ENCODE measurements around the gene RXFP4.
"Not testable (repeated sequence)": the region's sequence is repeated elsewhere in the genome, so short reads cannot be mapped to it uniquely, and the experiment has no call there.

RXFP4 gene

DNA sequence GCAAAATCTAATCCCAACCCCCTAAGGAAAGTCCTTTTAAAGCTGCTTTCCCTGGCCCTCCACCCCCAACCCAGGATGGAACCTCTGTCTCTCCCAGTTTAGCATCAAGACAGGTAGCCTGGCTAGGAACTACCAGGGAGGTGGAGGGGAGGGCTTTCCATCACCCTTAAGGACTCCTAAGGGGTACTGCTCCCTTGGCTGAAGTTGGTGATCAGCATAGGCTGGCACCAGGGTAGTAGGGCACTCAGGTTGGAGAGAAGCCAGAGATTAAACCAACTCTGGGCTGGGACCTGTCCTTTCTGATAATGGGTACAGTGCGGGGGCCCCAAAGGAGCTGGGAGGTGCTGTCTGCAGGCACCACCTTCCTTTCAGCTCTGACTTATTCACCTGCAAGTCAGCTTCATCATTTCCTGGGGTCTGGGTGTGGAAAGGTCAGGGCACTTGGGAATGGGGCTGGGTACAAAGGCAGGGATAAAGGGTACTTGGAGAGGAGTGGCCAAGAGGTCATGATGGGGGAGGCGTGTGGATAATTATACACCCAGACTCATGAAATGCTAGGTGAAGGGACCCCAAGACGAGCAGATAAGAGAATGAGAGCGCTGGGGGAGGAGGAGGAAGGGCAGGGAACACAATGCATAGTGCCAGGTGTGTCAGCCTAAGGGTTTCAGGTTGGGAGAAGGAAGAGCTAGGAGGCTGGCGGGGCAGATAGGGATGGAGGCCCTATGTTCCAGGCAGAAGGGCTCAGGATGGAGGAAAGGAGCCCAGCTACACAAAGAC, 35.7 kb downstream of the RXFP4 start:
- no peak for FAIRE-seq
- DNase-seq (ENCODE audit: insufficient read length, low spot score), result no peak

- FAIRE-seq (no peak), DNase-seq (ENCODE audit: insufficient read length, low spot score) (no peak)
Measured at GRCh38 chr1:155977690-155978324, 36.4 kb downstream of the RXFP4 start.

DNA sequence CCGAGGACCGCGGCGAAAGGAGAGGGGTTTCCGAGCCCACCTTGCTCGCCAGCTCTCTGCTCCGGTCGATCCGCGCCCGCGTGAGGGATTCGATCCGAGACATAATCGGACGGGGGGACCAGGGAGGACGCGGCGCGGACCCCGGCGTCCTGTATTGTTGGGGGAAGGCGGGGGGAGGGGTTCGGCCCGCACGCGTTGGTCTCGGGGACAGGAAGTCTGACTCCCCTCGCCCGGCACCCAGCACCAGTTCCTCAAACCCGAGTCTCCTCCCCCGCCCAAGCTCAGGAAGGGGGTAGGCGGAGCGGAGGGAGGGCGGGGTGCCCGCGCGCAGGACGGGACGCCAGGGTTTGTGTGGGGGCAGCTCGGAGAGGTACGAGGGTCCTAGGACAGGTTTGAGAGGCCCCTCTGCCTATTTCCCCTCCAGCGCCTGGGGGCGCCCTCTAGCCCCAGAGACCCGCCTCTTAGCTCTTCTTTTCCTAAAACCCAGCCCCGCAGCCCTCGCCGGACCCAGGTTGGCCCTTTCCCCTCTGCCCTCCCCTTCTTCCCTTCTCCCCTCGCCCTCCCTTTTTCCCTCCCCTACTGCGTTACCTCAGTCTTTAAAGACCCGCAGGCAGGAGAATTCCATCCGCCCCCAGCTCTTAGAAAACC, 37.0 kb downstream of the RXFP4 start, which contains the start of gene ARHGEF2:
ARHGEF2 (minus strand) TSS at position 223 of the 648 bp plus-strand sequence; CDS start at position 103, 120 bp downstream.
- FAIRE-seq, result peak; percentile 47
- peak; percentile 79 for DNase-seq (ENCODE audit: insufficient read length, low spot score)

DNA sequence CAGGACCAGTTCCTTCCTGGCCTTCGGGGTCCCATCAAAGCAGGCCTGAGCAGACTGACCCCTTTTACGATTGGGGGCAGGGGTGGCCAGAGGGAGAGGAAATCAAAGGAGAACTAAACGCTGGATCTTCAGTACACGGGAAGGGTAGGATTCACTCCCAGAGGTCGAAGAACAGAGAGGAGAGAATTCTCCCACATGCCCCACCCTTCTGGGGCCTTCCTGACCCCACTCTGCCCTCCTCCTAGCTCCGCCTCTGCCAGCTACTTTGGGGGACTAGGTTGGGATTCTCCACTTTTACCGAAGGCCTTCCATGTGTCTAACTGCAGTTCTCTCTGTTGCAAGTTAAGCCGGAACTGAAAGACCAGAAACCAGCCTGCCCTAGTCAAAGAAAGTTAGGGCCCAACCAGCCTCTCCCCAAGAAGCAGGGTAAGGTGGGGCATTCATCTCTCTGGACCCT, 37.6 kb downstream of the RXFP4 start:
- DNase-seq (ENCODE audit: insufficient read length, low spot score) (no peak), FAIRE-seq (no peak)

- FAIRE-seq, result peak; percentile 77
Measured at GRCh38 chr1:155979597-155980343, 38.3 kb downstream of the RXFP4 start.

DNA sequence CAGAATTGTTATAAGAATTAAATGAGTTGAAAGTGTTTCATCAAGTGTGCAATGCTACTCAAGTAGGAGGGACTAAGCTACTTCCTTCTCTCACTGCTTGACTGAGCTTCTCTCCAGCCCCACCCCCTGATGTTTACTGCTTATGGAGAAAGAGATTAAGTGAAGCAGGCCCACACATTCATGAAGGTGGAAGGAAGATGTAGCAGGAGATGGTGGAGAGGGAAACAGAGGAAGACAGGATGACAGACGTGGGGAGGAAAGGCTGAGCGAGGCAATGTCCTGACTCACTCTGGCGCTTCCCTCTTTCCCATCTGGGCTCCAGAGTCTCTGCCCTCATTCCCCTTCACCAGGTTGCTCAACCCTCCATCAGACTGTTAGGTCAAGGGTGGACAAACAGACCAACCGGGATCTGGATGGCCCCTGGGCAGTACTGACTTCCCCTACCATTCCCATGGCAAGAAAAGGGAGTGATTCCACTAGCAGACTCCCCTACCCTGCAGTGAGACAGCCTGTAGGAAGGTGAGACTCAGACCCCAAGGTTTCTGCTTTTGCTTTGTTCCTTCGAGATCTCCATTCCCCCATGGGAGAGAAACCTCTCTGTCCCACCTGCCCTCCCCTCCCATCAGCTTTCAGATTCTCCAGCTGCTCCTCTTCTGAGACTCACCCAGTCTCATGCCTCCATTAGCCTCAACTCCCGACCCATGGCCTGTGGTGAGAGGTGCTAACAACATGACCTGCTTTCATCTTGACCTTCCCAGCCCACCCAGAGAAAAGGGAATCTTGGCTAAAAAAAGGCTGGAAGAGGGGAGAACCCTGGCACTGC, 40.0 kb downstream of the RXFP4 start:
- DNase-seq (ENCODE audit: insufficient read length, low spot score), result no peak
- peak; percentile 92 for FAIRE-seq

More at GRCh38 chr1:155979597-155980343, 38.3 kb downstream of the RXFP4 start:
- no peak for DNase-seq (ENCODE audit: insufficient read length, low spot score)

- no peak for DNase-seq (ENCODE audit: insufficient read length, low spot score)
- no peak for FAIRE-seq
Measured at GRCh38 chr1:155982106-155982505, 40.7 kb downstream of the RXFP4 start.

- DNase-seq (ENCODE audit: insufficient read length, low spot score), result no peak
- no peak for FAIRE-seq
Measured at GRCh38 chr1:155983191-155984024, 42.0 kb downstream of the RXFP4 start.

- DNase-seq (ENCODE audit: insufficient read length, low spot score) (no peak), FAIRE-seq (no peak)
Measured at GRCh38 chr1:155984341-155984740, 42.9 kb downstream of the RXFP4 start.

DNA sequence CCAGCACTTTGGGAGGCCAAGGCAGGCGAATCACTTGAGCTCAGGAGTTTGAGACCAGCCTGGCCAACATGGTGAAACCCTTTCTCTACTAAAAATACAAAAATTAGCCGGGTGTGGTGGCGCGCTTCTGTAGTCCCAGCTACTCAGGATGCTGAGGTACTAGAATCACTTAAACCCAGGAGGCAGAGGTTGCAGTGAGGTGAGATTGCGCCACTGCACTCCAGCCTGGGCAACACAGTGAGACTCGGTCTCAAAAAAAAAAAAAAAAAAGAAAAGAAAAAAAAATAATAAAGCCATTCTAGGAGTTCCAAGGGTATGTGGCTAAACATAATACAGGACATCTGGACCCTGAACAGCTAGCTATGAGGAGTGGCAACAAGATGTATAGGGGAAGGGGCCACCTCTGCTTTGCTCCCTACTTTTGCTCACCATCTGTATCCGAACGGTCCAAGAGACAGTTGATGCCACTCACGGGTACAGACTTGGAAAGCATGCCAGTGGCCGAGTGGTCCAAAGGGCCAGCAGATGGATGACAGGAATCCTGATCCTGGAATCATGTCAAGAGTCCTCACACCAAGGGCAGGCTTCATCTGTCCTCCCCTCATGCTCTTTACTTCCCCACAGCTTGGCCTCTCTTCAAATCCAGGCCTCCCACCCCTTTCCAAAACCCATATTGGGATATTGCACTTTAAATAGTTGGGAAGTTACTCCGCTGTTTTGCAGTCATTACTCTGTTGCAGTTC, 43.6 kb downstream of the RXFP4 start:
- FAIRE-seq, result not testable (repeated sequence)

GRCh38 chr1:155989242-155990004, 48.0 kb downstream of the RXFP4 start:
- no peak for DNase-seq (ENCODE audit: insufficient read length, low spot score)
- FAIRE-seq, result peak; percentile 90

More for the DNA sequence above, 43.6 kb downstream of the RXFP4 start:
- not testable (repeated sequence) for DNase-seq (ENCODE audit: insufficient read length, low spot score)

- DNase-seq (ENCODE audit: insufficient read length, low spot score) (no peak), FAIRE-seq (no peak)
Measured at GRCh38 chr1:155990005-155990739, 48.7 kb downstream of the RXFP4 start.
